Activated naive CD4-positive, alpha-beta T cell treated with anti-CD3 and anti-CD28 coated beads, Interleukin-2, amount 50 U/mL, for 24 hours (primary cell): ENCODE data around the gene IFNLR1.

Experiments
- H3K27ac Mint-ChIP-seq: one replicate; pipeline ENCODE4 v1.8.0; 2021; ENCODE audit warnings: mild to moderate bottlenecking, mixed read lengths
- H3K27me3 Mint-ChIP-seq: one replicate; pipeline ENCODE4 v1.8.0; 2021; ENCODE audit warnings: mixed read lengths
- H3K36me3 Mint-ChIP-seq: one replicate; pipeline ENCODE4 v1.8.0; 2021; ENCODE audit warnings: mixed read lengths
- H3K4me1 Mint-ChIP-seq: one replicate; pipeline ENCODE4 v1.8.0; 2021; ENCODE audit warnings: mixed read lengths
- H3K4me3 Mint-ChIP-seq: one replicate; pipeline ENCODE4 v1.8.0; 2021; ENCODE audit warnings: mild to moderate bottlenecking, mixed read lengths
- H3K9me3 Mint-ChIP-seq: one replicate; pipeline ENCODE4 v1.8.0; 2021; ENCODE audit warnings: mixed read lengths

The IFNLR1 gene

GRCh38 chr1:24193046-24193445 is 6.0 kb upstream of the IFNLR1 start:
- H3K4me1 Mint-ChIP-seq = peaks cover 53% of the 10 kb centered on the region
- H3K27ac Mint-ChIP-seq = peak overlapping the region; percentile 89

GRCh38 chr1:24191860-24192259 is 4.8 kb upstream of the IFNLR1 start:
- Mint-ChIP-seq H3K4me3 (peak overlapping the region; percentile 60), H3K27ac (peak overlapping the region; percentile 85), H3K36me3 (no peaks in the 10 kb centered on the region), H3K27me3 (no peaks in the 10 kb centered on the region), H3K9me3 (no peaks in the 10 kb centered on the region), H3K4me1 (peaks cover 59% of the 10 kb centered on the region)

More at GRCh38 chr1:24193046-24193445, 6.0 kb upstream of the IFNLR1 start:
- H3K4me3 Mint-ChIP-seq = no peak overlapping the region
- H3K36me3 Mint-ChIP-seq = no peaks in the 10 kb centered on the region
- no peaks in the 10 kb centered on the region for H3K27me3 Mint-ChIP-seq
- no peaks in the 10 kb centered on the region for H3K9me3 Mint-ChIP-seq

DNA sequence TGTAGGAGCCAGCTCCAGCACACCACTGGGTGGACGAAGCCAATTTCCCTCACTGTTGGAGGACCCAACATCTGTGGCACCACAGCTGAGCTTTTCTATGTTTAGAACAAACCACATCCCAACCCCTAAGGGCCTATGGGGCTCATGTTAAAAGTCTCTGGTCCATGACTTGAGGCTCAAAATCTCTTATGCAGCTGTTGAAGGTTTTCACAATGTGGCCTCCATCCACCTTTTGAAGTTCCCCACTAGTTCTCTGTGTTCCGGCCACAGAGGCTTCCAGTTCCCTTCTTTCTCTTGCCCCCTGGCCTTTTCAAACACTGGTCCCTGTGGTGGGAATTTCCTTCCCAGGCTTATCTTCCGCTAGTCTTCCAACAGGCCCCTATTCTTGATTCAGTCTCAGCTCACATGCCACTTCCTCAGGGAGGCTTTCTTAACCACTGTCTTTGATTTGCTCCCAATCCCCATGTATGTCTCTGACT is 3.9 kb upstream of the IFNLR1 start:
- H3K4me3 Mint-ChIP-seq = no peak overlapping the region
- H3K4me1 Mint-ChIP-seq = peaks cover 63% of the 10 kb centered on the region
- no peak overlapping the region for H3K27ac Mint-ChIP-seq
- H3K27me3 Mint-ChIP-seq = no peaks in the 10 kb centered on the region
- no peaks in the 10 kb centered on the region for H3K9me3 Mint-ChIP-seq
- no peaks in the 10 kb centered on the region for H3K36me3 Mint-ChIP-seq

DNA sequence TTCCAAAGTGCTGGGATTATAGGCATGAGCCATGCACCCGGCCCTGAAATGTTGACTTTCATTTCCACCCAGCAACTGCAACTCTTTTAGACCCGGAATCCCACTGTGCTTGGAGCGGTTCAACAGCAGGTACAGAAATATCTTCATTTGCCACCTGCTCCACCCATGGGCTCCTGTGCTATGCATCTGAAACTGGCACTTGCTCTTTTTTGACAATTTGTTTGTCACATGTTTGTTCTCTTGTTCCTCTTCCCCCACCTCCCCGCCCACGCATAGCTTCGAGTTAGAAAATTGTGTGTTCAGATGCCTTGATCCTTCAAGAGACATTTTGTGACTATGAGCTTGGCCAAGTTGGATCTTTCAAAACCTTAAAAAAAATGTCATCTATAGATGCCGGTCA is 2.4 kb upstream of the IFNLR1 start:
- no peaks in the 10 kb centered on the region for H3K36me3 Mint-ChIP-seq
- no peaks in the 10 kb centered on the region for H3K27me3 Mint-ChIP-seq
- peaks cover 51% of the 10 kb centered on the region for H3K4me1 Mint-ChIP-seq
- peak overlapping the region; percentile 44 for H3K4me3 Mint-ChIP-seq
- peak overlapping the region; percentile 23 for H3K27ac Mint-ChIP-seq
- H3K9me3 Mint-ChIP-seq = no peaks in the 10 kb centered on the region

DNA sequence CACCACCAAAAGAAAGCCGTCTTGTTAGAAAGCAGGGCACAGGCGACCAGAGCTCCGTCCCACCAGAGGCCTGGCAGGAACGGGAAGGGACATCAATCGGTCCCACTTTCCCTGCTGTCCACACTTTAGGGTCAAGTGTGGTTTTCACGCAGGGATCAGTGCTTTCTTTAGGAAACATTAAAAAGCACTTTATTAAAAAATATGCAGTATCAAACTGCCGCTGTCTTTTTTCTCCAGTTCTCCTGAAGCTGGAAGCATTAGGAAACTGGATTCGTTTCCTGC is 437 bp downstream of the IFNLR1 start:
- H3K27me3 Mint-ChIP-seq = no peaks in the 10 kb centered on the region
- no peaks in the 10 kb centered on the region for H3K36me3 Mint-ChIP-seq
- H3K4me3 Mint-ChIP-seq = peak overlapping the region; percentile 85
- peak overlapping the region; percentile 76 for H3K27ac Mint-ChIP-seq
- H3K4me1 Mint-ChIP-seq = peaks cover 36% of the 10 kb centered on the region
- no peaks in the 10 kb centered on the region for H3K9me3 Mint-ChIP-seq

DNA sequence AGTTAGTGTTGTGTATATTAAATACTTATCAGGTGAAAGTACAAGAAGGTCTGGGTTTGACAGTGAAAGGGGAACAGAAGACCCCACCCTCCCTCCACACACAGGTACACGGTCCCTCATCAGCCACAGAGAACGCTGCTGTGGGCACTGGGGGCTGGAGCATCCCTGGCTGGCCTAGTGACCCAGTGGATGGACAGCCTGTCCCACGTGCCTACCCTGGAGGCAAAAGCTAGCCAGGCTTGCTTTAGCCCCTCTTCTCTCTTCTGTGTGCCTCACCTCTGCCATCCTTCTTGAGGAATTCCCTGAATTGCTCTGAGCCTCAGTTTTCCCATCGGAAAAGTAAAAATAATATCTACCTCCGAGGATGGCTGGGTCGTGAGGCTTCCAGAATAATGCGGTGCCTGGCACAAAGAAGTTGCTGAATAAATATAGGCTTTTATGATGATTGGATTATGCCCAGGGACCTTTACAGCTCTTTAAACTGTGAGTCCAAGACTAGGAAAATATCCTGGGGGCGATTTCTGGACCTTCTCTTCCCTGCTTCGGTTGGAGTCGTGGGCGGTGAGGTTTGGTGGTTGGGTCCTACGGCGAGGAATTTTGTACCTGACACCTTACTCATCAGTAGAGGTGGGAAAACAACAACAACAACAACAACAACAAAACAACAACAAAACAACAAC is 918 bp downstream of the IFNLR1 start:
- peak overlapping the region; percentile 76 for H3K27ac Mint-ChIP-seq
- peaks cover 31% of the 10 kb centered on the region for H3K4me1 Mint-ChIP-seq
- H3K9me3 Mint-ChIP-seq = no peaks in the 10 kb centered on the region
- H3K4me3 Mint-ChIP-seq = peak overlapping the region; percentile 85
- H3K27me3 Mint-ChIP-seq = no peaks in the 10 kb centered on the region
- no peaks in the 10 kb centered on the region for H3K36me3 Mint-ChIP-seq

DNA sequence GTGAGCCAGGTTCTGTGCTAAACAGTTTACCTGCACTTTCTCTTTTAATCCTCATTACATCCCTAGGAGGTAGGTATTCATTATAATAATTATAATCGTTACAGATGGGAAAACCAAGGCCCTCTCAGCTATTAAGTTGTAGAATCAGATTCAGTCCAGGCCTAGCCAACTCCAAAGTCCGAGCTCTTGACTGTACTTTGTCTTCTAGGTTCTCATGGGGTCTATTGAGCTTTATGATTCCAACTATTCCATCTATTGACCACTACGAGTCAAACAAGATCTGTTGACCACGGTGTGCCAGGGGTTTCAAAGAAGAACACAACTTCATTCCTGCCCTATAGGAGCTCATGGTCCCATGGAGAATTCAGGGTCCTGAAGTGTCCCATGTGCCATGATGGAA is 2.0 kb downstream of the IFNLR1 start:
- H3K27me3 Mint-ChIP-seq = no peaks in the 10 kb centered on the region
- no peak overlapping the region for H3K4me3 Mint-ChIP-seq
- no peak overlapping the region for H3K27ac Mint-ChIP-seq
- H3K4me1 Mint-ChIP-seq = peaks cover 25% of the 10 kb centered on the region
- no peaks in the 10 kb centered on the region for H3K36me3 Mint-ChIP-seq
- no peaks in the 10 kb centered on the region for H3K9me3 Mint-ChIP-seq

DNA sequence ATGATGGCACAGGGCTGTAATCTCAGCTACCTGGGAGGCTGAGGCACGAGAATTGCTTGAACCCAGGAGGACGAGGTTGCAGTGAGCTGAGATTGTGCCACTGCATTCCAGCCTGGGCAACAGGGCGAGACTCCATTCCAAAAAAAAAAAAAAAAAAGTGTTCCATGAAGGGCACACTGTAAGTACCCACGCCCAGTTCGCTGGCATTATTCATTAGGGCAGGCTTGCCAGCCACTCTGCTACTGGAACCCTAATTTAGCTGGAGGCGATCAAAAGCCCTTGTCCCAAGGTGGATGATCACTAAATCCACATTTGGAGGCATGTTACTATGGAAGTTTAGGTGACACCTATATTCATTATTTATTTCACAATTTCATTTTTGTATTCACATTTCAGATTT is 5.0 kb downstream of the IFNLR1 start:
- H3K36me3 Mint-ChIP-seq = no peaks in the 10 kb centered on the region
- no peaks in the 10 kb centered on the region for H3K9me3 Mint-ChIP-seq
- H3K27me3 Mint-ChIP-seq = no peaks in the 10 kb centered on the region
- H3K27ac Mint-ChIP-seq = no peak overlapping the region
- peaks cover 4% of the 10 kb centered on the region for H3K4me1 Mint-ChIP-seq
- H3K4me3 Mint-ChIP-seq = no peak overlapping the region

- Mint-ChIP-seq H3K9me3 (no peaks in the 10 kb centered on the region), H3K27me3 (no peaks in the 10 kb centered on the region), H3K4me1 (peaks cover 4% of the 10 kb centered on the region), H3K36me3 (no peaks in the 10 kb centered on the region), H3K4me3 (no peak overlapping the region), H3K27ac (no peak overlapping the region)
Observed at GRCh38 chr1:24181619-24182018, 5.5 kb downstream of the IFNLR1 start.

GRCh38 chr1:24180676-24181075 is 6.4 kb downstream of the IFNLR1 start:
- Mint-ChIP-seq H3K4me1 (no peaks in the 10 kb centered on the region), H3K9me3 (no peaks in the 10 kb centered on the region), H3K36me3 (no peaks in the 10 kb centered on the region), H3K4me3 (no peak overlapping the region), H3K27me3 (no peaks in the 10 kb centered on the region), H3K27ac (no peak overlapping the region)

DNA sequence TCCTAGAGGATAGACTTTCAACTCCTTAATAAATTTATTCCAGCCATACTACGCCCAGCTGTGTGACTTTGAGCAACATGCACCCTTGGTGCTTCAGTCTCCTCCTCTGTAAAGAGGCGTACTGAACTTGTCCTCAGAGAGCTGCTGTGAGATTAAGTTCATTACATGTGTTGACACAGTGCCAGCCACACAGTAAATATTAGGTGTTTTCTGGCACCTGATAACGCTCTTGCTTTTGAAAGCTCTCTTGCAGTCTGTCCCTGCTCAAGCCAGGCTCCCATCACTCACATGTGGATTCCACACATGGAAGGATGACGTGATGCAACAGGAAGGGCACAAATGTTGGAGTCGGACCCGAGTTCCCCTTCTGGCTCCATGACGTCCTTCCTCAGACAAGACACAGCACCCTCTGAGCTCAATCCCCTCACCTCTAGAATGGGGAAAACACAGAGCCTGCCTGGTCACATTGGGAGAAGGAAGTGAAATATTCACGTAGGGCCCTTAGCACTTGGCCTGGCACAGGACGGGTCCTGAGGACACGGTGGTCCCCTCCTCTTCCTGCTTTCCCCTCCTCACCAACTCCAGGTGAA is 7.7 kb downstream of the IFNLR1 start:
- Mint-ChIP-seq H3K4me1 (no peaks in the 10 kb centered on the region), H3K27me3 (no peaks in the 10 kb centered on the region), H3K9me3 (no peaks in the 10 kb centered on the region), H3K36me3 (no peaks in the 10 kb centered on the region), H3K27ac (no peak overlapping the region), H3K4me3 (no peak overlapping the region)

DNA sequence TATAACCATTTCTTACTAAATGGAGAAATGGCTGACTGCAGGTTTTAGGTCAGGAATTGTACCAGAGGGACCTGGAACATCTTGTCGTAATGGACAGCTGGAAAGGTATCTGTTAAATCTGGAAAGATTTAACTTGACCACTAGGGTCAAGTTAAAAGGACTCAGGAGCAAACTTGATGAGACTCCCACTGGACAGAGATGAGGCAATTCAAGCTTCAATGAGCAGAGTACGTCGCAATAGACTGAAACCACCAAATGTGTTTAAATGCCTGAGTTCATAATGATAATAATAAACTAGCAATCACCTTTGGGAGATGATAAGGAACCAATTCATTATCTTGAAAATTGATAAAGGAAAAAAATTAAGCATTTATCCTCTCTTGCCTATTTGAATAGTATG is 8.7 kb downstream of the IFNLR1 start:
- H3K27me3 Mint-ChIP-seq = no peaks in the 10 kb centered on the region
- H3K9me3 Mint-ChIP-seq = no peaks in the 10 kb centered on the region
- H3K36me3 Mint-ChIP-seq = no peaks in the 10 kb centered on the region
- no peaks in the 10 kb centered on the region for H3K4me1 Mint-ChIP-seq
- H3K27ac Mint-ChIP-seq = no peak overlapping the region
- H3K4me3 Mint-ChIP-seq = no peak overlapping the region

DNA sequence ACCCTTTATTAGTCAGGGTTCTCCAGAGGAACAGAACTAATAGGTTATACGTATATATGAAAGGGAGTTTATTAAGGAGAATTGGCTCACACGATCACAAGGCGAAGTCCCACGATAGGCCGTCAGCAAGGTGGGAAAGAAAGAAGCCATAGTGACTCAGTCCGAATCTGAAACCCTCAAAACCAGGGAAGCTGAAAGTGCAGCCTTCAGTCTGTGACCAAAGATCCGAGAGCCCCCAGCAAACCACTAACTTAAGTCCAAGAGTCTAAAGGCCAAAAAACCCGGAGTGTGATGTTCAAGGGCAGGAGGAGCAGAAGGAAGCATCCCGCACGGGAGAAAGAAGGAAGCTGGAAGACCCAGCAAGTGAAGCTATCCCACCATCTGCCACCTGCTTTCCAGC is 9.9 kb downstream of the IFNLR1 start:
- Mint-ChIP-seq H3K4me1 (no peaks in the 10 kb centered on the region), H3K36me3 (peaks cover 3% of the 10 kb centered on the region), H3K4me3 (no peak overlapping the region), H3K27me3 (no peaks in the 10 kb centered on the region), H3K9me3 (no peaks in the 10 kb centered on the region), H3K27ac (no peak overlapping the region)

- Mint-ChIP-seq H3K27me3 (no peaks in the 10 kb centered on the region), H3K4me3 (no peak overlapping the region), H3K36me3 (peaks cover 3% of the 10 kb centered on the region), H3K4me1 (no peaks in the 10 kb centered on the region), H3K9me3 (no peaks in the 10 kb centered on the region), H3K27ac (no peak overlapping the region)
Observed at GRCh38 chr1:24175033-24175755, 11.9 kb downstream of the IFNLR1 start.

GRCh38 chr1:24173638-24174575 is 13.2 kb downstream of the IFNLR1 start:
- Mint-ChIP-seq H3K4me1 (no peaks in the 10 kb centered on the region), H3K27ac (no peak overlapping the region), H3K36me3 (peaks cover 3% of the 10 kb centered on the region), H3K27me3 (no peaks in the 10 kb centered on the region), H3K9me3 (no peaks in the 10 kb centered on the region), H3K4me3 (no peak overlapping the region)
